K562 (cell line): ENCODE data around the gene KCNAB2. TPM values are rescaled to one million over a fixed set of nuclear protein-coding genes. Genes with fewer than 3 reads are reported as not detected.

Experiments used
- ATAC-seq: fragments of 200-7000 bp; cut with Tn5 transposase; 3 replicates; pipeline ENCODE4 v1.9.1; 2020; ENCODE audit warnings: moderate library complexity
- BruUV-seq: library from RNA; stranded (reverse); fragments of 400-500 nt; replicated peaks from 2 replicates; lab custom pipeline; 2021; lab: Mats Ljungman, UMichigan
- CTCF ChIA-PET: fragments of 300-600 bp; formaldehyde crosslinking; extraction: SDS; loops from one replicate; lab custom pipeline; 2021; ENCODE audit warnings: low intra/inter-chr PET ratio; lab: Yijun Ruan, JAX
- POLR2A ChIA-PET: fragments of 300-600, 350-650 bp; sonication (Branson Sonifier 250); formaldehyde crosslinking; extraction: SDS; loops from one replicate; lab custom pipeline; 2021; ENCODE audit warnings: antibody characterized with exemption, inconsistent platforms; lab: Yijun Ruan, JAX
- DNase-seq, 4 experiments: peaks; one replicate each; pipeline versions ENCODE4 v3.0.0 to v3.0.0-alpha.2; 2011 to 2018; ENCODE audit warnings: low spot score in 3 of 4, mixed read lengths in 3 of 4; ENCODE audit errors: extremely low read depth in 1 of 4
- FAIRE-seq: peaks from 2 replicates; lab custom pipeline; 2011; peaks lifted over from hg19 to GRCh38; lab: Jason Lieb, UNC
- H2AFZ ChIP-seq: 2 replicates; pipeline ENCODE4 v1.6.0; 2011; ENCODE audit warnings: low read depth, low read length, control low read depth, inconsistent platforms
- H3K27ac ChIP-seq: fragments of 200-600 bp; 3 replicates; pipeline ENCODE4 v1.8.0; 2011; ENCODE audit warnings: low read depth, mild to moderate bottlenecking, control low read depth, inconsistent platforms, low read length, moderate library complexity, mixed read lengths; ENCODE audit errors: extremely low read depth
- H3K27me3 ChIP-seq, 2 experiments: fragments of 300-600 bp in 1 of 2; 2 replicates in 1 of 2; 3 replicates in 1 of 2; pipeline versions ENCODE4 v1.6.0 to v1.8.0; 2011; ENCODE audit warnings: inconsistent platforms in 2 of 2, low read length in 2 of 2, mild to moderate bottlenecking in 1 of 2, mixed read lengths in 1 of 2, moderate library complexity in 1 of 2; ENCODE audit not compliant: control insufficient read depth in 2 of 2, insufficient read depth in 2 of 2
- H3K36me3 ChIP-seq: fragments of 300-600 bp; 3 replicates; pipeline ENCODE4 v1.8.0; 2011; ENCODE audit warnings: mild to moderate bottlenecking, low read length, inconsistent platforms; ENCODE audit not compliant: control insufficient read depth, insufficient read depth
- H3K4me1 ChIP-seq, 2 experiments: fragments of 200-600 bp in 1 of 2; replicated peaks in 1 of 2; 2 replicates in 1 of 2; 3 replicates in 1 of 2; pipeline versions ENCODE4 v1.5.1 to v1.8.0; 2011; ENCODE audit warnings: inconsistent platforms in 2 of 2, low read length in 2 of 2, mild to moderate bottlenecking in 1 of 2, mixed read lengths in 1 of 2, moderate library complexity in 1 of 2; ENCODE audit not compliant: control insufficient read depth in 2 of 2, insufficient read depth in 2 of 2
- H3K4me2 ChIP-seq: 2 replicates; pipeline ENCODE4 v1.6.1; 2011; ENCODE audit warnings: low read length, control low read depth, inconsistent platforms, mixed read lengths; ENCODE audit not compliant: insufficient read depth
- H3K4me3 ChIP-seq: fragments of 200-600 bp; sonication (generic), shearing (Covaris generic); 2 replicates; pipeline ENCODE4 v1.5.1; 2016; ENCODE audit warnings: control low read depth, inconsistent platforms
- H3K79me2 ChIP-seq: fragments of 200-600 bp; 3 replicates; pipeline ENCODE4 v1.8.0; 2011; ENCODE audit warnings: low read length, inconsistent platforms; ENCODE audit not compliant: control insufficient read depth, insufficient read depth
- H3K9ac ChIP-seq, 2 experiments: 2 replicates each; pipeline versions ENCODE4 v1.6.0 to v1.6.1; 2011; ENCODE audit warnings: low read depth in 2 of 2, low read length in 2 of 2, control low read depth in 1 of 2, inconsistent platforms in 1 of 2, mild to moderate bottlenecking in 1 of 2, mixed read lengths in 1 of 2; ENCODE audit not compliant: insufficient read depth in 1 of 2
- H3K9me1 ChIP-seq: one replicate; pipeline ENCODE4 v1.6.0; 2011; ENCODE audit warnings: inconsistent platforms, mild to moderate bottlenecking, low read length, moderate library complexity; ENCODE audit not compliant: control insufficient read depth, insufficient read depth
- H3K9me3 ChIP-seq: replicated peaks from 2 replicates; pipeline ENCODE4 v1.5.1; 2011; ENCODE audit warnings: low read depth, low read length, inconsistent platforms; ENCODE audit not compliant: control insufficient read depth, insufficient read depth
- H4K20me1 ChIP-seq: replicated peaks from 2 replicates; pipeline ENCODE4 v1.6.1; 2011; ENCODE audit warnings: low read length, inconsistent platforms, mixed read lengths; ENCODE audit not compliant: control insufficient read depth, insufficient read depth
- C11orf30 ChIP-seq: fragments of 450-650 bp; IDR thresholded peaks from 2 replicates; pipeline ENCODE4 v1.6.1; 2016; ENCODE audit warnings: low read depth, mild to moderate bottlenecking
- FOXA1 ChIP-seq: fragments of 450-650 bp; IDR thresholded peaks from 2 replicates; pipeline ENCODE4 v1.6.1; 2016; ENCODE audit warnings: mild to moderate bottlenecking, borderline replicate concordance
- RNF2 ChIP-seq: sonication (generic); IDR thresholded peaks from 2 replicates; pipeline ENCODE4 v1.6.1; 2016
- SMARCA4 ChIP-seq: fragments of 450-650 bp; IDR thresholded peaks from 2 replicates; pipeline ENCODE4 v1.6.1; 2016
- ZNF57 ChIP-seq: fragments of 450-650 bp; formaldehyde crosslinking; IDR thresholded peaks from 2 replicates; pipeline ENCODE4 v1.4.0; 2020; ENCODE audit warnings: mild to moderate bottlenecking, moderate library complexity
- WGBS: fragments of 100-300 bp; shearing (Covaris generic); methylation state at CpG from one replicate; pipeline ENCODE4 v1.1.6; 2016; ENCODE audit warnings: low coverage, mixed read lengths; ENCODE audit not compliant: insufficient coverage; ENCODE audit errors: missing lambda C conversion rate; 5-methylcytosine and 5-hydroxymethylcytosine counted together
- in situ Hi-C: fragments of 300-500 bp; cut with MboI; formaldehyde crosslinking; loops from 4 replicates; pipeline ENCODE4 v1.15.0; 2018; ENCODE audit warnings: inconsistent platforms, mixed read lengths
- intact Hi-C: fragments of 100-400 bp; cut with micrococcal nuclease; formaldehyde crosslinking; loops from 2 replicates; pipeline ENCODE4 v1.14.2; 2022
- polyA plus RNA-seq, 8 experiments: library from polyadenylated mRNA; depleted of rRNA in 4 of 8; stranded (reverse) in 5 of 8; unstranded in 3 of 8; fragments of >200 nt; fragmentation: Nextera tagmentation in 2 of 8; fragmentation: Illumina TruSeq in 1 of 8; extraction: Ambion mirVana in 2 of 8; extraction: Trizol in 1 of 8; gene quantifications; 2 replicates each; pipeline versions ENCODE4 v1.2.1 to v1.2.3, GENCODE V29; 2011 to 2014; ENCODE audit warnings: inconsistent platforms in 1 of 8, missing spikeins in 1 of 8
- total RNA-seq, 7 experiments: library from RNA; depleted of rRNA in 6 of 7; stranded (reverse); fragments of >200 nt in 6 of 7; fragmentation: Illumina TruSeq in 2 of 7; extraction: Trizol in 2 of 7; gene quantifications; 2 replicates each; pipeline versions ENCODE4 v1.2.1 to v1.2.3, GENCODE V29; 2011 to 2021; ENCODE audit warnings: low replicate concordance in 1 of 7

Gene KCNAB2
- total and polyA plus RNA-seq, 9 of the 15 experiments (the other 6 are each of a cell fraction or from before 2014, with no cell fraction given): 1.8 to 15.8 (median 7.1) TPM

DNA sequence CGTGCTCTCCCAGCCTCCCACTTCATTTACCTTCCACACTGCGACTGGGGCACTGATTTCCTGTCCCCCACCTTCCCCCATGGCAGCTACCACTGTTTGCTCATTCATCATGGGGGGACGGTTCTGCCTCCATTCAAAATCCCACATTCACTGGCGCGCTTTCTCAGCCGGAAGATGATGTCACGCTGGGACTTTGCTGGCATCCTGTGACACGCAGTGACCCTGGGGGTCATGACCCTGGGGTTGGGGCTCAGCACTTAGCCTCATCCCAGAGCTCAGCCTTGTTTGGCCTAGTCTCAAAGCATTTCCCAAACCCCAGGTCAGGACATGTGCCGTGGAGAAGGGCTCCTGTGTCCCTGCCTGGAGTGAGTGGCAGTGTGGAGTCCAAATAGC is 582 bp upstream of the KCNAB2 start (continued):
- no peak for TF ChIP-seq C11orf30
- no peak for TF ChIP-seq FOXA1
- TF ChIP-seq SMARCA4: no peak
- no peak for TF ChIP-seq ZNF57 (CRISPR knock-in tag)

- ChIA-PET CTCF (no interaction called here), POLR2A (no interaction called here)
- BruUV-seq: no TSS peak
- H3K9me3 ChIP-seq: no peaks in the 10 kb centered on the region
- H2AFZ ChIP-seq: no peak overlapping the region
- peaks cover 0 to 11% of the 10 kb centered on the region in 2 experiments; a peak in 2 of 5 replicates for H3K4me1 ChIP-seq
- peaks cover 70% of the 10 kb centered on the region for H4K20me1 ChIP-seq
- no peak for FAIRE-seq
- H3K9me1 ChIP-seq: peaks cover 4% of the 10 kb centered on the region
- H3K36me3 ChIP-seq: no peaks in the 10 kb centered on the region
- WGBS: 20% methylated on average over 14 of the region's 14 CpGs
- in situ Hi-C loops (no loop called here), intact Hi-C loops (no loop called here)
- TF ChIP-seq RNF2: no peak
- no peak for DNase-seq
- ATAC-seq: no peak
- H3K4me2 ChIP-seq: no peak overlapping the region
- no peak overlapping the region for H3K9ac ChIP-seq
- H3K27ac ChIP-seq: no peak overlapping the region
- peaks cover 0 to 25% of the 10 kb centered on the region in 2 experiments; a peak in 3 of 5 replicates for H3K27me3 ChIP-seq
- no peaks in the 10 kb centered on the region for H3K79me2 ChIP-seq
- no peak overlapping the region for H3K4me3 ChIP-seq
These were observed 591 bp downstream of the KCNAB2 start for GRCh38 chr1:6046279-6046678.
